HEK293 (cell line): ENCODE data around the gene NAT16.
A peak's percentile ranks its signal among the peaks of the same experiment; 100 is the strongest.

Source experiments
- BCL6B ChIP-seq: fragments of 450-650 bp; formaldehyde crosslinking; IDR thresholded peaks from 2 replicates; pipeline ENCODE4 v1.5.1; 2017; ENCODE audit warnings: missing biosample characterization, missing genetic modification characterization
- GLIS1 ChIP-seq: fragments of 450-650 bp; formaldehyde crosslinking; IDR thresholded peaks from 2 replicates; pipeline ENCODE4 v1.5.1; 2016; ENCODE audit warnings: missing biosample characterization, missing genetic modification characterization
- GLIS2 ChIP-seq: fragments of 450-650 bp; formaldehyde crosslinking; IDR thresholded peaks from 2 replicates; pipeline ENCODE4 v1.5.1; 2016; ENCODE audit warnings: missing biosample characterization, missing genetic modification characterization
- KLF1 ChIP-seq: fragments of 450-650 bp; formaldehyde crosslinking; IDR thresholded peaks from 2 replicates; pipeline ENCODE4 v1.5.1; 2016; ENCODE audit warnings: missing biosample characterization, missing genetic modification characterization
- KLF10 ChIP-seq: fragments of 450-650 bp; IDR thresholded peaks from 2 replicates; pipeline ENCODE4 v1.5.1; 2018; ENCODE audit warnings: missing biosample characterization, mild to moderate bottlenecking, missing genetic modification characterization
- MZF1 ChIP-seq: fragments of 450-650 bp; formaldehyde crosslinking; IDR thresholded peaks from 2 replicates; pipeline ENCODE4 v1.5.1; 2017; ENCODE audit warnings: missing biosample characterization, missing genetic modification characterization, borderline replicate concordance
- PRDM2 ChIP-seq: fragments of 450-650 bp; formaldehyde crosslinking; IDR thresholded peaks from 2 replicates; pipeline ENCODE4 v1.5.1; 2016; ENCODE audit warnings: missing biosample characterization, missing genetic modification characterization, borderline replicate concordance
- SP2 ChIP-seq: fragments of 450-650 bp; formaldehyde crosslinking; IDR thresholded peaks from 2 replicates; pipeline ENCODE4 v1.5.1; 2016; ENCODE audit warnings: missing biosample characterization, missing genetic modification characterization
- TCF7L2 ChIP-seq: IDR thresholded peaks from 2 replicates; pipeline ENCODE4 v1.6.1; 2011; ENCODE audit warnings: low read depth, mild to moderate bottlenecking, inconsistent platforms, low read length, moderate library complexity, borderline replicate concordance
- ZBTB20 ChIP-seq: fragments of 450-650 bp; formaldehyde crosslinking; IDR thresholded peaks from 2 replicates; pipeline ENCODE4 v1.5.1; 2016; ENCODE audit warnings: missing biosample characterization, missing genetic modification characterization
- ZBTB7A ChIP-seq: fragments of 450-650 bp; formaldehyde crosslinking; IDR thresholded peaks from 2 replicates; pipeline ENCODE4 v1.5.1; 2016; ENCODE audit warnings: low read depth, missing biosample characterization, missing genetic modification characterization
- ZEB2 ChIP-seq: fragments of 450-650 bp; formaldehyde crosslinking; IDR thresholded peaks from 2 replicates; pipeline ENCODE4 v1.5.1; 2016; ENCODE audit warnings: missing biosample characterization, missing genetic modification characterization
- ZNF140 ChIP-seq: fragments of 450-650 bp; formaldehyde crosslinking; IDR thresholded peaks from 2 replicates; pipeline ENCODE4 v1.5.1; 2016; ENCODE audit warnings: missing biosample characterization, missing genetic modification characterization
- ZNF223 ChIP-seq: fragments of 450-650 bp; formaldehyde crosslinking; IDR thresholded peaks from 2 replicates; pipeline ENCODE4 v1.5.1; 2016; ENCODE audit warnings: missing biosample characterization, missing genetic modification characterization
- ZNF292 ChIP-seq: fragments of 450-650 bp; formaldehyde crosslinking; IDR thresholded peaks from 2 replicates; pipeline ENCODE4 v1.5.1; 2016; ENCODE audit warnings: low read depth, missing biosample characterization, missing genetic modification characterization, borderline replicate concordance
- ZNF311 ChIP-seq: fragments of 450-650 bp; formaldehyde crosslinking; IDR thresholded peaks from 2 replicates; pipeline ENCODE4 v1.5.1; 2017; ENCODE audit warnings: missing biosample characterization, missing genetic modification characterization, borderline replicate concordance
- ZNF341 ChIP-seq: fragments of 450-650 bp; formaldehyde crosslinking; IDR thresholded peaks from 2 replicates; pipeline ENCODE4; 2016; ENCODE audit warnings: low read depth, missing biosample characterization, missing genetic modification characterization
- ZNF350 ChIP-seq: fragments of 450-650 bp; formaldehyde crosslinking; IDR thresholded peaks from 2 replicates; pipeline ENCODE4 v1.5.0; 2017; ENCODE audit warnings: missing biosample characterization, mild to moderate bottlenecking, missing genetic modification characterization
- ZNF391 ChIP-seq: fragments of 450-650 bp; formaldehyde crosslinking; IDR thresholded peaks from 2 replicates; pipeline ENCODE4 v1.5.1; 2016; ENCODE audit warnings: low read depth, missing biosample characterization, missing genetic modification characterization, borderline replicate concordance
- ZNF473 ChIP-seq: fragments of 450-650 bp; formaldehyde crosslinking; IDR thresholded peaks from 2 replicates; pipeline ENCODE4 v1.5.1; 2017; ENCODE audit warnings: missing biosample characterization, missing genetic modification characterization
- ZNF529 ChIP-seq: fragments of 450-650 bp; formaldehyde crosslinking; IDR thresholded peaks from 2 replicates; pipeline ENCODE4 v1.5.1; 2017; ENCODE audit warnings: missing genetic modification characterization, missing biosample characterization; ENCODE audit not compliant: insufficient replicate concordance
- ZNF555 ChIP-seq: fragments of 450-650 bp; formaldehyde crosslinking; conservative IDR thresholded peaks from 2 replicates; pipeline ENCODE4 v1.5.1; 2017; ENCODE audit warnings: missing biosample characterization, mild to moderate bottlenecking, missing genetic modification characterization, inconsistent platforms
- ZNF600 ChIP-seq: fragments of 450-650 bp; formaldehyde crosslinking; IDR thresholded peaks from 2 replicates; pipeline ENCODE4 v1.5.1; 2016; ENCODE audit warnings: missing biosample characterization, missing genetic modification characterization
- ZNF677 ChIP-seq: fragments of 450-650 bp; IDR thresholded peaks from 2 replicates; pipeline ENCODE4 v1.5.0; 2018; ENCODE audit warnings: missing biosample characterization, mild to moderate bottlenecking, missing genetic modification characterization, moderate library complexity
- ZNF785 ChIP-seq: fragments of 450-650 bp; formaldehyde crosslinking; IDR thresholded peaks from 2 replicates; pipeline ENCODE4 v1.5.1; 2016; ENCODE audit warnings: missing biosample characterization, missing genetic modification characterization
- TF ChIP-seq, protein P1 (sequence below): fragments of 450-650 bp; formaldehyde crosslinking; IDR thresholded peaks from 2 replicates; pipeline ENCODE4 v1.5.1; 2016; ENCODE audit warnings: missing biosample characterization, missing genetic modification characterization
- TF ChIP-seq, protein P2 (sequence below): fragments of 450-650 bp; formaldehyde crosslinking; IDR thresholded peaks from 2 replicates; pipeline ENCODE4 v1.5.1; 2016; ENCODE audit warnings: missing biosample characterization, missing genetic modification characterization

NAT16 gene

DNA sequence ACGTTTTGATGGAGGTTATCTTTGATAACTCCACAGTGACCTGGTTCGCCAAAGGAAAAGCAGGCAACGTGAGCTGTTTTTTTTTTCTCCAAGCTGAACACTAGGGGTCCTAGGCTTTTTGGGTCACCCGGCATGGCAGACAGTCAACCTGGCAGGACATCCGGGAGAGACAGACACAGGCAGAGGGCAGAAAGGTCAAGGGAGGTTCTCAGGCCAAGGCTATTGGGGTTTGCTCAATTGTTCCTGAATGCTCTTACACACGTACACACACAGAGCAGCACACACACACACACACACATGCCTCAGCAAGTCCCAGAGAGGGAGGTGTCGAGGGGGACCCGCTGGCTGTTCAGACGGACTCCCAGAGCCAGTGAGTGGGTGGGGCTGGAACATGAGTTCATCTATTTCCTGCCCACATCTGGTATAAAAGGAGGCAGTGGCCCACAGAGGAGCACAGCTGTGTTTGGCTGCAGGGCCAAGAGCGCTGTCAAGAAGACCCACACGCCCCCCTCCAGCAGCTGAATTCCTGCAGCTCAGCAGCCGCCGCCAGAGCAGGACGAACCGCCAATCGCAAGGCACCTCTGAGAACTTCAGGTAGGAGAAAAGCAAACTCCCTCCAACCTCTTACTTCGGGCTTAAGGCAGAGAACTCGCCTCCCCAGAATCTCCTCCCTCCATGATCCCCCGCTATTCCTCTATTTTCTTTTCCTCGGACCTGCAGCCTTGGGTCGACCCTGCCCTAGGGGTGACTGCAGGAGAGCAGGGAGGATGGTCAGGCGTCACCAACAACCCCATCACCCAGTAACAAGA, 53.2 kb downstream of the NAT16 start, which contains the start of gene SERPINE1 (continued):
- TF ChIP-seq ZNF341 (tag by site-specific recombination) (peak; percentile 89), ZNF391 (tag by site-specific recombination) (no peak), ZNF473 (tag by site-specific recombination) (no peak), ZNF292 (tag by site-specific recombination) (no peak), KLF10 (tag by site-specific recombination) (peak; percentile 58; the same call in 1 of the 2 replicates), ZNF555 (tag by site-specific recombination) (no peak), ZBTB7A (tag by site-specific recombination) (0 out of 2 replicates have a peak, but pooled peaks have one; percentile 32), ZNF785 (tag by site-specific recombination) (0 out of 2 replicates have a peak, but pooled peaks have one; percentile 22), ZBTB20 (tag by site-specific recombination) (peak; percentile 16; the same call in 1 of the 2 replicates), ZNF311 (no peak), ZNF350 (no peak), BCL6B (no peak), TCF7L2 (no peak), ZNF677 (no peak), KLF1 (0 out of 2 replicates have a peak, but pooled peaks have one; percentile 12), MZF1 (tag by site-specific recombination) (no peak), ZEB2 (tag by site-specific recombination) (0 out of 2 replicates have a peak, but pooled peaks have one; percentile 53), ZNF529 (tag by site-specific recombination) (no peak), ZNF600 (tag by site-specific recombination) (peak; percentile 62), GLIS2 (tag by site-specific recombination) (peak; percentile 78), ZNF223 (tag by site-specific recombination) (peak; percentile 66; the same call in 1 of the 2 replicates), PRDM2 (tag by site-specific recombination) (no peak), SP2 (tag by site-specific recombination) (peak; percentile 53), ZNF140 (tag by site-specific recombination) (no peak), GLIS1 (tag by site-specific recombination) (peak; percentile 23; the same call in 1 of the 2 replicates)
- TF ChIP-seq, protein P1, sequence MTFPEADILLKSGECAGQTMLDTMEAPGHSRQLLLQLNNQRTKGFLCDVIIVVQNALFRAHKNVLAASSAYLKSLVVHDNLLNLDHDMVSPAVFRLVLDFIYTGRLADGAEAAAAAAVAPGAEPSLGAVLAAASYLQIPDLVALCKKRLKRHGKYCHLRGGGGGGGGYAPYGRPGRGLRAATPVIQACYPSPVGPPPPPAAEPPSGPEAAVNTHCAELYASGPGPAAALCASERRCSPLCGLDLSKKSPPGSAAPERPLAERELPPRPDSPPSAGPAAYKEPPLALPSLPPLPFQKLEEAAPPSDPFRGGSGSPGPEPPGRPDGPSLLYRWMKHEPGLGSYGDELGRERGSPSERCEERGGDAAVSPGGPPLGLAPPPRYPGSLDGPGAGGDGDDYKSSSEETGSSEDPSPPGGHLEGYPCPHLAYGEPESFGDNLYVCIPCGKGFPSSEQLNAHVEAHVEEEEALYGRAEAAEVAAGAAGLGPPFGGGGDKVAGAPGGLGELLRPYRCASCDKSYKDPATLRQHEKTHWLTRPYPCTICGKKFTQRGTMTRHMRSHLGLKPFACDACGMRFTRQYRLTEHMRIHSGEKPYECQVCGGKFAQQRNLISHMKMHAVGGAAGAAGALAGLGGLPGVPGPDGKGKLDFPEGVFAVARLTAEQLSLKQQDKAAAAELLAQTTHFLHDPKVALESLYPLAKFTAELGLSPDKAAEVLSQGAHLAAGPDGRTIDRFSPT = no peak
- TF ChIP-seq, protein P2, sequence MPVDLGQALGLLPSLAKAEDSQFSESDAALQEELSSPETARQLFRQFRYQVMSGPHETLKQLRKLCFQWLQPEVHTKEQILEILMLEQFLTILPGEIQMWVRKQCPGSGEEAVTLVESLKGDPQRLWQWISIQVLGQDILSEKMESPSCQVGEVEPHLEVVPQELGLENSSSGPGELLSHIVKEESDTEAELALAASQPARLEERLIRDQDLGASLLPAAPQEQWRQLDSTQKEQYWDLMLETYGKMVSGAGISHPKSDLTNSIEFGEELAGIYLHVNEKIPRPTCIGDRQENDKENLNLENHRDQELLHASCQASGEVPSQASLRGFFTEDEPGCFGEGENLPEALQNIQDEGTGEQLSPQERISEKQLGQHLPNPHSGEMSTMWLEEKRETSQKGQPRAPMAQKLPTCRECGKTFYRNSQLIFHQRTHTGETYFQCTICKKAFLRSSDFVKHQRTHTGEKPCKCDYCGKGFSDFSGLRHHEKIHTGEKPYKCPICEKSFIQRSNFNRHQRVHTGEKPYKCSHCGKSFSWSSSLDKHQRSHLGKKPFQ (tag by site-specific recombination) = no peak
